HG03064 (cell line): ENCODE measurements around the gene OR10V1.
A peak's percentile ranks its signal among the peaks of the same experiment; 100 is the strongest.
"Not testable (repeated sequence)": the region's sequence is repeated elsewhere in the genome, so short reads cannot be mapped to it uniquely, and the experiment has no call there.

Experiments
- ATAC-seq: cut with Tn5 transposase; IDR thresholded peaks from one replicate; pipeline ENCODE4 v1.9.1; 2021; ENCODE audit warnings: low read depth; ENCODE audit not compliant: unreplicated experiment

OR10V1 gene

GRCh38 chr11:59710136-59710847 lies 3.4 kb downstream of the OR10V1 start:
- ATAC-seq: no peak

GRCh38 chr11:59708537-59708936 lies 5.1 kb downstream of the OR10V1 start:
- no peak for ATAC-seq

GRCh38 chr11:59707371-59707770 lies 6.3 kb downstream of the OR10V1 start:
- no peak for ATAC-seq

GRCh38 chr11:59706518-59707285 lies 6.9 kb downstream of the OR10V1 start:
- ATAC-seq: no peak

- no peak for ATAC-seq
These were observed 8.4 kb downstream of the OR10V1 start for GRCh38 chr11:59705294-59705693.

- ATAC-seq: not testable (repeated sequence)
These were observed 10.1 kb downstream of the OR10V1 start for GRCh38 chr11:59703515-59703914.

- not testable (repeated sequence) for ATAC-seq
These were observed 13.5 kb downstream of the OR10V1 start for GRCh38 chr11:59700157-59700556.

- ATAC-seq: no peak
These were observed 15.1 kb downstream of the OR10V1 start for GRCh38 chr11:59698506-59698905.

GRCh38 chr11:59692915-59693314 lies 20.7 kb downstream of the OR10V1 start:
- no peak for ATAC-seq

- no peak for ATAC-seq
These were observed 22.5 kb downstream of the OR10V1 start for GRCh38 chr11:59691156-59691555.

- ATAC-seq: no peak
These were observed 24.6 kb downstream of the OR10V1 start for GRCh38 chr11:59689015-59689414.

- ATAC-seq: not testable (repeated sequence)
These were observed 32.4 kb downstream of the OR10V1 start for GRCh38 chr11:59681260-59681725.

GRCh38 chr11:59680287-59681154 lies 33.1 kb downstream of the OR10V1 start:
- peak; percentile 69 for ATAC-seq

- ATAC-seq: no peak
These were observed 34.3 kb downstream of the OR10V1 start for GRCh38 chr11:59679347-59679746.

GRCh38 chr11:59678813-59679165 lies 34.9 kb downstream of the OR10V1 start:
- no peak for ATAC-seq

- no peak for ATAC-seq
These were observed 35.4 kb downstream of the OR10V1 start for GRCh38 chr11:59678118-59678812.

GRCh38 chr11:59676205-59676604 lies 37.4 kb downstream of the OR10V1 start:
- ATAC-seq: no peak

- ATAC-seq: no peak
These were observed 39.4 kb downstream of the OR10V1 start for GRCh38 chr11:59674291-59674690.

- ATAC-seq: no peak
These were observed 40.4 kb downstream of the OR10V1 start for GRCh38 chr11:59673291-59673690.

GRCh38 chr11:59671471-59671870 lies 42.2 kb downstream of the OR10V1 start:
- ATAC-seq: no peak
